LNCaP clone FGC (cell line): ENCODE results near the gene C1QTNF9B.

Experiments used
- DNase-seq: peaks from one replicate; pipeline ENCODE4 v3.0.0-alpha.2; 2011; ENCODE audit warnings: low read depth
- H3K4me3 ChIP-seq: 2 replicates; pipeline ENCODE4 v1.5.1; 2011; ENCODE audit warnings: mild to moderate bottlenecking, low read depth, low read length, control low read depth
- TF ChIP-seq, protein P1 (sequence below): IDR thresholded peaks from 2 replicates; pipeline ENCODE4 v1.5.1; 2012; ENCODE audit warnings: mild to moderate bottlenecking; ENCODE audit not compliant: control insufficient read depth, insufficient read depth; ENCODE audit errors: extremely low read depth

The C1QTNF9B gene

GRCh38 chr13:23848019-23848418 is 49.3 kb downstream of the C1QTNF9B start:
- DNase-seq = no peak
- TF ChIP-seq, protein P1, sequence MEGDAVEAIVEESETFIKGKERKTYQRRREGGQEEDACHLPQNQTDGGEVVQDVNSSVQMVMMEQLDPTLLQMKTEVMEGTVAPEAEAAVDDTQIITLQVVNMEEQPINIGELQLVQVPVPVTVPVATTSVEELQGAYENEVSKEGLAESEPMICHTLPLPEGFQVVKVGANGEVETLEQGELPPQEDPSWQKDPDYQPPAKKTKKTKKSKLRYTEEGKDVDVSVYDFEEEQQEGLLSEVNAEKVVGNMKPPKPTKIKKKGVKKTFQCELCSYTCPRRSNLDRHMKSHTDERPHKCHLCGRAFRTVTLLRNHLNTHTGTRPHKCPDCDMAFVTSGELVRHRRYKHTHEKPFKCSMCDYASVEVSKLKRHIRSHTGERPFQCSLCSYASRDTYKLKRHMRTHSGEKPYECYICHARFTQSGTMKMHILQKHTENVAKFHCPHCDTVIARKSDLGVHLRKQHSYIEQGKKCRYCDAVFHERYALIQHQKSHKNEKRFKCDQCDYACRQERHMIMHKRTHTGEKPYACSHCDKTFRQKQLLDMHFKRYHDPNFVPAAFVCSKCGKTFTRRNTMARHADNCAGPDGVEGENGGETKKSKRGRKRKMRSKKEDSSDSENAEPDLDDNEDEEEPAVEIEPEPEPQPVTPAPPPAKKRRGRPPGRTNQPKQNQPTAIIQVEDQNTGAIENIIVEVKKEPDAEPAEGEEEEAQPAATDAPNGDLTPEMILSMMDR = no peak
- H3K4me3 ChIP-seq = no peak overlapping the region

DNA sequence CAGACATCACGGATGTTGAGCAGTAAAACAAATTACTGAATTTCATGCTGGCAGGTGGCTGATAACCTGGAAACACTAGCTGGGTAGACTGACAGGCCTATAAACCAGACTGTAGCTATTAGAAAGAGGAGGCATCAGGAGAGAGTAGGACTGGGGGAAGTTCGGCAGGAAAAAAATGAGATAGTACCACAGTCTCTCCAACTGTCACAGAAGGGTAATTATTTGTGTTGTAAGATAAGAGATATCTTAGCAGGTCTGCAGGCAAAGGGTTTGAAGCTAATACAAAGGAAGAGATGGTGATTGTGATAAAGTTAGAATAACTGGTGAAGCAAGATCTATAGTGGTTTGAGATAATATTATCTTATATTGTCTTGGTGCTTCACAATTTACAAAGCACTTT is 49.8 kb downstream of the C1QTNF9B start:
- TF ChIP-seq, protein P1 = no peak
- DNase-seq = no peak
- no peak overlapping the region for H3K4me3 ChIP-seq

DNA sequence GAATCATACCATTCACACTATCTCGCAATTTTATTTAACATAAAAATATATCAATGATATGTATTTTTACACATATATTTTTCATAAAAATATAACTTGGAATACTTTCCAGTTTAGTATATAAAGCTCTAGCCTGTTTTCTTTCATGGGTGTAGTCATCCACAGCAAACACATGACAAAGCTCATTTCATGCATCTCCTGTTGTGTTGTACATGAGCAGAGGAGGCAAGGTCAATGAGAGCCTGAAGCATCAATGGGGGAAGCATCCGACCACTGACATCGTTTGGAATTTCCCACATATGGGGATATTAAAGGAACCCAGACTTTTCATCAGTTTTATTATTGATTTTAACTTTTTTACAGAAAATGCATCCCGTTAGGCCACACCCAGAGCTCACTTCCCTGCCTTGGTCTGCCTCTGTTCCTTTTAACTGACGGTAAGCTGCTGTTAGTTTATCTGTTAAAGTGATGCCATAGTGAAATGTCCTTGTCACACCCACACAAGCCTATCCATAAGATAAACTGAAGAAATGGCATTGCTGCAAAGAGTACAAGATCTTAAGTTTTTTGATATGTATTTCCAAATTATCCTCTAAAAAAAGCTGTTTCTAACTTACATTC is 52.1 kb downstream of the C1QTNF9B start:
- TF ChIP-seq, protein P1 = no peak
- no peak for DNase-seq
- H3K4me3 ChIP-seq = no peak overlapping the region

- no peak for DNase-seq
- TF ChIP-seq, protein P1 = no peak
- H3K4me3 ChIP-seq = no peak overlapping the region
Measured at GRCh38 chr13:23844132-23844531, 53.2 kb downstream of the C1QTNF9B start.

DNA sequence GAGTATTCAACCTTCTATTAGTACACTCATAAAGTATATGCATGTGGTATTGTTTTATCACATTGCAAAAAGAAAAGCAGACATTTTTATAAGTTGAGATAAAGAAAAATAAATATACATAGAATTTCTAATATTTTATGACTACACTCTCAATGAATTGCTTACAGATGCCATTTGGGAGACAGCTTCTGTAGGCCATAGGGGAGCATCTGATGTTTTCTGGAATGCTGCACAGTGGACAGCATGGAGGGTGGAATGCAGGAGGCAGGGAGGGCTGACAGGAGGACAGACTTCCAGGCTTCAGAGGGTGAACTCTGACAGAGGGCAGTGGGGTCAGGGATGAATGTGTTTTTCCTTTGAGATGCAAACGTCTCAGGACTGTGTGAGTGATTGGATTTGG is 53.9 kb downstream of the C1QTNF9B start:
- TF ChIP-seq, protein P1 = no peak
- no peak for DNase-seq
- no peak overlapping the region for H3K4me3 ChIP-seq

GRCh38 chr13:23842406-23842805 is 54.9 kb downstream of the C1QTNF9B start:
- no peak overlapping the region for H3K4me3 ChIP-seq
- TF ChIP-seq, protein P1 = no peak
- no peak for DNase-seq
